ENCODE results near the gene KCNJ18.
A peak's percentile ranks its signal among the peaks of the same experiment; 100 is the strongest.
"Not testable (repeated sequence)": the region's sequence is repeated elsewhere in the genome, so short reads cannot be mapped to it uniquely, and the experiment has no call there.

KCNJ18 gene

GRCh38 chr17:21686165-21687015 lies 5.9 kb upstream of the KCNJ18 start:
- DNase-seq: no peak

- DNase-seq: no peak
Observed at GRCh38 chr17:21687136-21687953, 5.0 kb upstream of the KCNJ18 start.

- no peak for DNase-seq
Observed at GRCh38 chr17:21688293-21688949, 3.9 kb upstream of the KCNJ18 start.

- DNase-seq: peak; percentile 84
Observed at GRCh38 chr17:21689604-21690003, 2.7 kb upstream of the KCNJ18 start.

GRCh38 chr17:21690811-21691210 lies 1.5 kb upstream of the KCNJ18 start:
- not testable (repeated sequence) for DNase-seq

GRCh38 chr17:21691481-21691880 lies 842 bp upstream of the KCNJ18 start:
- DNase-seq: not testable (repeated sequence)

GRCh38 chr17:21692704-21693065 lies 362 bp downstream of the KCNJ18 start:
- not testable (repeated sequence) for DNase-seq

- DNase-seq: not testable (repeated sequence)
Observed at GRCh38 chr17:21693391-21693796, 1.1 kb downstream of the KCNJ18 start.

GRCh38 chr17:21693937-21694336 lies 1.6 kb downstream of the KCNJ18 start:
- not testable (repeated sequence) for DNase-seq

- not testable (repeated sequence) for DNase-seq
Observed at GRCh38 chr17:21696227-21696626, 3.9 kb downstream of the KCNJ18 start.

GRCh38 chr17:21696842-21697507 lies 4.7 kb downstream of the KCNJ18 start:
- DNase-seq: not testable (repeated sequence)

GRCh38 chr17:21697508-21697860 lies 5.2 kb downstream of the KCNJ18 start:
- DNase-seq: not testable (repeated sequence)

- DNase-seq: not testable (repeated sequence)
Observed at GRCh38 chr17:21698437-21699075, 6.2 kb downstream of the KCNJ18 start.

GRCh38 chr17:21699124-21699523 lies 6.8 kb downstream of the KCNJ18 start:
- not testable (repeated sequence) for DNase-seq

- DNase-seq: not testable (repeated sequence)
Observed at GRCh38 chr17:21699573-21700236, 7.4 kb downstream of the KCNJ18 start.

- not testable (repeated sequence) for DNase-seq
Observed at GRCh38 chr17:21701090-21701489, 8.8 kb downstream of the KCNJ18 start.

- not testable (repeated sequence) for DNase-seq
Observed at GRCh38 chr17:21702029-21702428, 9.7 kb downstream of the KCNJ18 start.

GRCh38 chr17:21702521-21702920 lies 10.2 kb downstream of the KCNJ18 start:
- not testable (repeated sequence) for DNase-seq

- not testable (repeated sequence) for DNase-seq
Observed at GRCh38 chr17:21702940-21703640, 10.8 kb downstream of the KCNJ18 start.

- DNase-seq: not testable (repeated sequence)
Observed at GRCh38 chr17:21703891-21704872, 11.9 kb downstream of the KCNJ18 start.
